ENCODE data around the gene TRIM67.
A peak's percentile ranks its signal among the peaks of the same experiment; 100 is the strongest.
"Not testable (repeated sequence)": the region's sequence is repeated elsewhere in the genome, so short reads cannot be mapped to it uniquely, and the experiment has no call there.

TRIM67 gene

DNA sequence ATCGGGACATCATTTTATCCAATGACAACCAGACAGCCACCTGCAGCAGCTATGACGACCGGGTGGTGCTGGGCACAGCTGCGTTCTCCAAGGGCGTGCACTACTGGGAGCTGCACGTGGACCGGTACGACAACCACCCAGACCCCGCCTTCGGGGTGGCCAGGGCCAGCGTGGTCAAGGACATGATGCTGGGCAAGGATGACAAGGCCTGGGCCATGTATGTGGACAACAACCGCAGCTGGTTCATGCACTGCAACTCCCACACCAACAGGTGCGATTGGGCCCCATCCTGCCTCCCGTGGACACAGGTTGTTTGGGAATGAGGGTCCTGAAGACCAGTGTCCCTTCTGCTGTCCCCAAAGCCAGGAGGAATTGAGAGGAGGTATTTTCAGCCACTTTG, 47.1 kb downstream of the TRIM67 start:
- no peak overlapping the region for H3K27ac ChIP-seq (ENCODE audit: low read depth, low read length)
- H3K9me3 ChIP-seq (ENCODE audit: control insufficient read depth, insufficient read depth, low read length), result no peaks in the 10 kb centered on the region
- no peaks in the 10 kb centered on the region for H3K4me1 ChIP-seq (ENCODE audit: control insufficient read depth, insufficient read depth, low read length)
- no peak overlapping the region for H3K4me3 ChIP-seq (ENCODE audit: low read depth, low read length)
- H3K9ac ChIP-seq (ENCODE audit: low read depth, low read length), result no peak overlapping the region
- H3K36me3 ChIP-seq (ENCODE audit: control insufficient read depth, insufficient read depth, low read length), result no peaks in the 10 kb centered on the region
- H3K27me3 ChIP-seq (ENCODE audit: control insufficient read depth, insufficient read depth, low read length), result peaks cover 78% of the 10 kb centered on the region

DNA sequence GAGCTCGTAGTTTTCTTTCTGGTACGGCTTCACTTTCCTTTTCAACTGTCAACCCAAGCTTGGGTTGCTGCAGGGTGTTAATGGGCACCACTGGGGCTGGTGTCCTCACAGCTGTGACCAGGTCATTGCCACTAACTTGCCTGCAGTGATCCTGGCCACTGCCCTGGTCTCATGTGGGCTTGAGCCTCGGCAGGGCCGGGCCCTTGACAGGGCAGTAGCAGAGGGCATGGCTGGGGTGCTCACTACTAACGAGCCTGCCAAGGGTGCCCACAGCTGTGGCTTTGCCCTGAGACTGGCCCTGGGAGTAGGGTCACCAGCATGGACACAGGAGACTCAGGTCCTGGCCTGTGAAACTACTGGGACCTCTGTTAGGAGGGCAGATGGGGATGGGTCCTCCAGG, 47.7 kb downstream of the TRIM67 start:
- no peaks in the 10 kb centered on the region for H3K9me3 ChIP-seq (ENCODE audit: control insufficient read depth, insufficient read depth, low read length)
- H3K36me3 ChIP-seq (ENCODE audit: control insufficient read depth, insufficient read depth, low read length), result no peaks in the 10 kb centered on the region
- no peak overlapping the region for H3K27ac ChIP-seq (ENCODE audit: low read depth, low read length)
- no peak overlapping the region for H3K9ac ChIP-seq (ENCODE audit: low read depth, low read length)
- H3K27me3 ChIP-seq (ENCODE audit: control insufficient read depth, insufficient read depth, low read length), result peaks cover 78% of the 10 kb centered on the region
- H3K4me3 ChIP-seq (ENCODE audit: low read depth, low read length), result no peak overlapping the region
- no peaks in the 10 kb centered on the region for H3K4me1 ChIP-seq (ENCODE audit: control insufficient read depth, insufficient read depth, low read length)

DNA sequence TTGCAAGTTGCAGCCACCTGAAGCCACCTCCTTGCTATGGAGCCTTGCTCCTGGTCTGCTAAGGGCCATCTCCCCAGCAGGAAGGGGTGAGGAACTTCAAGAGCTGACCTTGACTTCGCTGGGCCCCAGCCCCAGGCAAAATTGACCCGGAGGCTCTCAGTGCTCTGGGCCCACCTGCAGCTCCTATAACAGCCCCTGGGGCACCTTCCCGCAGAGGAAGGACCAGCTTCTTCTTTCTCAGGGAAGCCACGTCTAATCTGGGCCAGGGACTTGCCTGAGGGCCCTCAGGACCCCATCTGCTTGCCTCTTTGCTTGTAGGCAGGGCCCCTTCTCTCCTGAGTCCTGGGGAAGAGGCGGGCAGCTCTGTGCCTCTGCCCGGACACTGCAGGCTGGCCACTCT, 48.3 kb downstream of the TRIM67 start:
- Histone ChIP-seq H3K9me3 (ENCODE audit: control insufficient read depth, insufficient read depth, low read length) (no peaks in the 10 kb centered on the region), H3K9ac (ENCODE audit: low read depth, low read length) (no peak overlapping the region), H3K4me1 (ENCODE audit: control insufficient read depth, insufficient read depth, low read length) (no peaks in the 10 kb centered on the region), H3K27me3 (ENCODE audit: control insufficient read depth, insufficient read depth, low read length) (peaks cover 78% of the 10 kb centered on the region), H3K27ac (ENCODE audit: low read depth, low read length) (no peak overlapping the region), H3K36me3 (ENCODE audit: control insufficient read depth, insufficient read depth, low read length) (no peaks in the 10 kb centered on the region), H3K4me3 (ENCODE audit: low read depth, low read length) (no peak overlapping the region)

DNA sequence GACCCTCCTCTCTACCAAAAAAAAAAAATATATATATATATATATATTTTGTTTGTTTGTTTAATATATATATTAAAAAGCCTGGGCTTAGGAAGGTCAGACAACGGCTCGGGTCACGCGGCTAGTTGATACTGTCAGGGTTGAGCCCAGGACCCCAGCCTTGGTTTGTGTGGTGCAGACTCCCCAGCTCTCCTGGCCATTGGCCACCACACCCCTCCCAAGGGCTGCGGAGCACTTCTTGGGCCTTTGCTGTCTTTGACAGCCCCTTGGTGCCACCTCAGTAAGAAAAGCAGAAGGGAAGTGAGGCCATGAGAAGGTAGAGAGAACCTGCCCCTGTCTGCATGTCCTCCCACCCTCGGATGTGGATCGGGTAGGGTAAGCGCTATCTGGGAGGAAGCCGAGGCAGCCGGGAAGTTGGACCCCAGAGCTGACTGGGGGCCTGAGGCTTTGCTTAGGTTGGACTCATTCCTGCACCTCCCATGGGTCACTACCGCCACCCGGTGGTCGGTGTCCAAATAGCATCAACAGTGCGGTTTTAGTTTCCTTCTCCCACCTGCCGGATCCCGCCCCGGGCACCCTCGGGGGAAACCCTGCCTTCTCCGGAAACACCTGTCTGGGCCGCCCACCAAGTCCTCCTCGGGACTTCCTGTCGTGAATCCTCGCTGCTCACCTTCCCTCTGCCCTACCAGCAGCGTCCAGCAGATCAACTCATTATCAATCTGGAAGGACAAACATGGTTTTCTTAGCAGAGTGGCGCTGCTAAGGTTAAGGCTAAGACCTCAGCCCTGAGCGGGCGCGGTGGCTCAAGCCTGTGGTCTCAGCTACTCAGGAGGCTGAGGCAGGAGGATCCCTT, 49.4 kb downstream of the TRIM67 start:
- H3K9ac ChIP-seq (ENCODE audit: low read depth, low read length), result no peak overlapping the region
- H3K36me3 ChIP-seq (ENCODE audit: control insufficient read depth, insufficient read depth, low read length), result no peaks in the 10 kb centered on the region
- peaks cover 88% of the 10 kb centered on the region for H3K27me3 ChIP-seq (ENCODE audit: control insufficient read depth, insufficient read depth, low read length)
- H3K9me3 ChIP-seq (ENCODE audit: control insufficient read depth, insufficient read depth, low read length), result no peaks in the 10 kb centered on the region
- H3K27ac ChIP-seq (ENCODE audit: low read depth, low read length), result peak overlapping the region; percentile 39
- H3K4me1 ChIP-seq (ENCODE audit: control insufficient read depth, insufficient read depth, low read length), result no peaks in the 10 kb centered on the region
- H3K4me3 ChIP-seq (ENCODE audit: low read depth, low read length), result peak overlapping the region; percentile 1; the same call in 1 of the 2 replicates

DNA sequence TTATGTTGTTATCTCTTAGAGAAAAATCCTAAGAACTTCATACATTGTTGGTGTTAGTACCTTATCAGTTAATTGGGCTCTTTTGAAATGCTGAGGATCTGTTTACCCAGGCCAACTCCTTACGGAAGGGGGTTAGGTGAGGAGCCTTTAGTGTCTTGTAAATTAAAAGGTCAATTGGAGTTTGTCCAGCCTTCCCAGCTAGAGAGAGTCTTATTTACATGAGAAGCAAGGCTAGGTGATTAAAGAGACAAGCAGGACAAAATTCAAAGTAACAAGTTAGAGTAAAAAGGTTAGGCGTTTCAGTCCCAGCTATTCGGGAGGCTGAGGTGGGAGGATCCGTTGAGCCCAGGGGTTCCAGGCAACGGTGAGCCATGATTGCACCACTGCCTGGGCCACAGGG, 50.4 kb downstream of the TRIM67 start:
- not testable (repeated sequence) for H3K9ac ChIP-seq (ENCODE audit: low read depth, low read length); H3K4me3 ChIP-seq (ENCODE audit: low read depth, low read length); H3K36me3 ChIP-seq (ENCODE audit: control insufficient read depth, insufficient read depth, low read length); H3K4me1 ChIP-seq (ENCODE audit: control insufficient read depth, insufficient read depth, low read length); H3K9me3 ChIP-seq (ENCODE audit: control insufficient read depth, insufficient read depth, low read length)
- peaks cover 89% of the 10 kb centered on the region for H3K27me3 ChIP-seq (ENCODE audit: control insufficient read depth, insufficient read depth, low read length)
- peak overlapping the region; percentile 17 for H3K27ac ChIP-seq (ENCODE audit: low read depth, low read length)

DNA sequence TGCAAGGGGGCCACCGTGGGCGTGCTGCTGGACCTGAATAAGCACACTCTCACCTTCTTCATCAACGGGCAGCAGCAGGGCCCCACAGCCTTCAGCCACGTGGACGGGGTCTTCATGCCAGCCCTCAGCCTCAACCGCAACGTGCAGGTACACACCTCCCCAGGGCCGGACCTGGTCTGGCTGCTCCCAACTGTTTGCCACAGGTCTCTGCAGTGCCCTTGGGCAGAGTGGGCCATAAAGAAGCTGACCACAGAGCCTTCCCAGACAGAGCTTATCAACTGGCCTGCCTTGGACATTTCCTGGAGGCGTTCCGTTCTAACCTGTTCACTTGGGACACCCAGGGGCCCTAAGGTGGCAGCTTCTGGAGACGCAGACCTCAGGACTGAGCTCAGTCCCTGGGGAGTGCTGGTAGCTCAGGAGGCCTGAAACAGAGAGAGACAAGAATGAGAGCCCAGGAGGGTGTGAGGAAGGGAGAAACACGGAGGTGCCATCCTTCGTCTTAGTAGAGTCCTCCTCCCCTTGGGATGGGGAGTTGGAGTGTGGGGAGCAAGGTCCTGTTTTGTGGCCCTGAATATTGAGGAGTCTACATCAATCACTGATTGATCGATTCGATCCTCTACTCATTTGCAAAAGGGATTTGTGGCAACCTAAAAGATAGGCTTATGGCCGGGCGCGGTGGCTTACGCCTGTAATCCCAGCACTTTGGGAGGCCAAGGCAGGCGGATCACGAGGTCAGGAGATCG, 52.1 kb downstream of the TRIM67 start:
- H3K27ac ChIP-seq (ENCODE audit: low read depth, low read length), result no peak overlapping the region
- no peak overlapping the region for H3K9ac ChIP-seq (ENCODE audit: low read depth, low read length)
- no peaks in the 10 kb centered on the region for H3K4me1 ChIP-seq (ENCODE audit: control insufficient read depth, insufficient read depth, low read length)
- H3K27me3 ChIP-seq (ENCODE audit: control insufficient read depth, insufficient read depth, low read length), result peaks cover 96% of the 10 kb centered on the region
- H3K9me3 ChIP-seq (ENCODE audit: control insufficient read depth, insufficient read depth, low read length), result no peaks in the 10 kb centered on the region
- H3K36me3 ChIP-seq (ENCODE audit: control insufficient read depth, insufficient read depth, low read length), result no peaks in the 10 kb centered on the region
- no peak overlapping the region for H3K4me3 ChIP-seq (ENCODE audit: low read depth, low read length)

DNA sequence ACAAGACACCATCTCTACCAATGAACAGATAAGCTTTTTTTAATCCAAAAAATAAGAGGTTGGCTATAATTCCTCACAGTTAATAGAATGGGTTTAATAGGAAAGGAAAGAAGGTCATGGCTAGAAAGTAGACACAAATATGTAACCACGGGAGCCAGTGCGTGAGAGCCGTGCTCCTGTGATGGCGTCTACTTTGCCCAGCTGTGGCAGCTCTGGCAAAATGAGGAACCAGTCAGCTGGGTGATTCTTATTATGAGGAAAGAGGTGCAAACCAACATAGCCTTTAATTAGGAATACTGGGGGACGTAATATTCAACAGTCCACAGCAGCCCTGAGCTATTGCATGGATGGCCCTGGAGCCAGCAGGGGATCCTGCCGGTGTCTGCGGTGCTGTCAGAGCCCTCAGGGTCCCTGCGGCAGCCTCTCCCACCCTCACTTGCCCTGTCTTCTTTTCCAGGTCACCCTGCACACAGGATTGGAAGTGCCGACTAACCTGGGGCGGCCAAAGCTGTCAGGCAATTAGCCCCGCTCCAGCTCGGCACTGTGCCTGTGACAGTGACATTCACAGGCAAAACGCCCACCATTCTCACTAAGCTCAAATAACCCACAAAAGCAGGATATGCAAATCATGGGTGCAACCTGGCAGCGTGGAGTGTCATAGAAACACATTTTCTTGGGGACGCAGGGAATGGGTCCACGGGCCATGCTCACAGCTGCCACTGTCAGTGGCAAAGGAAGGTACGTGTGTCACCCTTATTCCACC, 53.2 kb downstream of the TRIM67 start:
- H3K27me3 ChIP-seq (ENCODE audit: control insufficient read depth, insufficient read depth, low read length), result peaks cover 93% of the 10 kb centered on the region
- no peaks in the 10 kb centered on the region for H3K9me3 ChIP-seq (ENCODE audit: control insufficient read depth, insufficient read depth, low read length)
- H3K27ac ChIP-seq (ENCODE audit: low read depth, low read length), result no peak overlapping the region
- H3K4me1 ChIP-seq (ENCODE audit: control insufficient read depth, insufficient read depth, low read length), result no peaks in the 10 kb centered on the region
- H3K9ac ChIP-seq (ENCODE audit: low read depth, low read length), result no peak overlapping the region
- no peak overlapping the region for H3K4me3 ChIP-seq (ENCODE audit: low read depth, low read length)
- no peaks in the 10 kb centered on the region for H3K36me3 ChIP-seq (ENCODE audit: control insufficient read depth, insufficient read depth, low read length)

DNA sequence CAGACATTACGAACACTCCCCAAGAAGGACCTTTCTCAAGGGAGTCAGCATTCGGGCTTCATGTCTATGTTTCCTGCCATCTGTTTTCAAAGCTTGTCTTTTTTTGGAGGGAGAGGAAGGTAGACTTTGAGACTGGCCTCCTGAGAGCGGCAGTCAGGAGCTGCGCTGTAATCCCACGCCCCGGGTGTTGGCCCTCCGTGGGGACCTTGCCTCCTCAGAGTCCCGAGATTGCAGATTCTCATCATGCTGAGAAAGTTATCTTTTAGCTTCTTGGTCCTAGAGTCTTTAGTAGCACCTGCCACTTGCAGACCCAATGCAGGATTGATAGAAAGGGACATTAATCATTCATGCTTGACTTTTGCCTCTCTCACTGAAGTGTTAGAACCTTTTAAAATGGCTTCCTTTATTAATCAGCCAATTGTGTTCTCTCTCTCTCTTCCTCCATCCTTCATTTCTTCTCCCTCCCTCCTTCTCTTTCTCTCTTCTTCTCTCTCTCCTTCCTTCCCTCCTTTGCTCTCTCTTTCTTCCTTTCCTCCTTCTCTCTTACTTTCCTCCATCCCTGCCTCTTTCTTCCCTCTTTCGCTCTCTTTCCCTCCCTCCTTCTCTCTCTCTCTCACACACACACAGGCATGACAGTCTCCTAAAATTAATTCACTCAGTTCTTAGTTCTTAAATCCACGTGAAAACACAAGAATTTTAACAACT, 54.0 kb downstream of the TRIM67 start:
- Histone ChIP-seq H3K4me1 (ENCODE audit: control insufficient read depth, insufficient read depth, low read length) (no peaks in the 10 kb centered on the region), H3K27ac (ENCODE audit: low read depth, low read length) (no peak overlapping the region), H3K4me3 (ENCODE audit: low read depth, low read length) (no peak overlapping the region), H3K27me3 (ENCODE audit: control insufficient read depth, insufficient read depth, low read length) (peaks cover 86% of the 10 kb centered on the region), H3K9ac (ENCODE audit: low read depth, low read length) (no peak overlapping the region), H3K9me3 (ENCODE audit: control insufficient read depth, insufficient read depth, low read length) (no peaks in the 10 kb centered on the region), H3K36me3 (ENCODE audit: control insufficient read depth, insufficient read depth, low read length) (no peaks in the 10 kb centered on the region)

DNA sequence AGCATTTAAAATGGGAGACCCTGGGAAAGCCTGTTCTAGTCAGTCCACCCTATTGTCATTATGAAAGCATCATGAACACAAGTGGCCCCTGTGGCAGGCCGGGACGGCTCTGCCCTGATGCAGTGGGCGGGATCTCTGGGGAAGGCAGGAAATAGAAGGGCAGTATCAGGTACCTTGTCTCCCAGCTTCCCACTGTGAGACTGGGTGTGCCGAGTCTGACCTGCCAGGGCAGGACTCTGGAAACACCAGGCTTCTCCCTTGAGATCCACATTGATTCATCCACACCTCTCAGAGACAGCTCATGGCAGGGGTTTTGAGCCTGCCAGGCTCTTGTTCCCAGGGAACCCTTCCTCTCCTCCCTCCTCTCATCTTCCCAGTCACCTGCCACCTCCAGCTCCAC, 54.6 kb downstream of the TRIM67 start:
- H3K4me3 ChIP-seq (ENCODE audit: low read depth, low read length), result no peak overlapping the region
- H3K4me1 ChIP-seq (ENCODE audit: control insufficient read depth, insufficient read depth, low read length), result no peaks in the 10 kb centered on the region
- no peak overlapping the region for H3K27ac ChIP-seq (ENCODE audit: low read depth, low read length)
- H3K9ac ChIP-seq (ENCODE audit: low read depth, low read length), result no peak overlapping the region
- no peaks in the 10 kb centered on the region for H3K36me3 ChIP-seq (ENCODE audit: control insufficient read depth, insufficient read depth, low read length)
- no peaks in the 10 kb centered on the region for H3K9me3 ChIP-seq (ENCODE audit: control insufficient read depth, insufficient read depth, low read length)
- H3K27me3 ChIP-seq (ENCODE audit: control insufficient read depth, insufficient read depth, low read length), result peaks cover 81% of the 10 kb centered on the region

DNA sequence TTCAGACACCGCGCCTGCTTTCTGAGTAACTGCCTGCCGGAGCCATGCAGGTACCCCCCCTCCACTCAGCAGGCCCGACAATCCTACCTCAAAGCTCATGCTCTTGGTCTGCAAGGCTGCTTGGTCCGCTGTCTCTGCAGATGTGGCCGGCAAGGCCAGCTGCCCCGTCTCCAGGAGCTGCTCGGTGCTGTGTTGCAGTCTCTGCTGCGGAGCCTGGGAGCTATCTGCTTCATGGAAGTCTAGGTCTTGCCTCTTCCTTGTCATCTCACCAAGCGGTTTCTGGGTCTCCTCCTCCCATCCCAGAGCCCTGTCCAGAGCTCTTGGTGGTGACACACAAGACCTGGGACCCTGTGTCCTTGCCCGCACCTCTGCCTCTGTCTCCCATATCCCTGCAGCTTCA, 55.2 kb downstream of the TRIM67 start:
- H3K4me3 ChIP-seq (ENCODE audit: low read depth, low read length), result no peak overlapping the region
- no peaks in the 10 kb centered on the region for H3K4me1 ChIP-seq (ENCODE audit: control insufficient read depth, insufficient read depth, low read length)
- H3K27me3 ChIP-seq (ENCODE audit: control insufficient read depth, insufficient read depth, low read length), result peaks cover 75% of the 10 kb centered on the region
- H3K9me3 ChIP-seq (ENCODE audit: control insufficient read depth, insufficient read depth, low read length), result no peaks in the 10 kb centered on the region
- no peaks in the 10 kb centered on the region for H3K36me3 ChIP-seq (ENCODE audit: control insufficient read depth, insufficient read depth, low read length)
- H3K9ac ChIP-seq (ENCODE audit: low read depth, low read length), result no peak overlapping the region
- no peak overlapping the region for H3K27ac ChIP-seq (ENCODE audit: low read depth, low read length)
